ENCODE results near the gene PDIA6.
"Not testable (repeated sequence)": the region's sequence is repeated elsewhere in the genome, so short reads cannot be mapped to it uniquely, and the experiment has no call there.

The PDIA6 gene

DNA sequence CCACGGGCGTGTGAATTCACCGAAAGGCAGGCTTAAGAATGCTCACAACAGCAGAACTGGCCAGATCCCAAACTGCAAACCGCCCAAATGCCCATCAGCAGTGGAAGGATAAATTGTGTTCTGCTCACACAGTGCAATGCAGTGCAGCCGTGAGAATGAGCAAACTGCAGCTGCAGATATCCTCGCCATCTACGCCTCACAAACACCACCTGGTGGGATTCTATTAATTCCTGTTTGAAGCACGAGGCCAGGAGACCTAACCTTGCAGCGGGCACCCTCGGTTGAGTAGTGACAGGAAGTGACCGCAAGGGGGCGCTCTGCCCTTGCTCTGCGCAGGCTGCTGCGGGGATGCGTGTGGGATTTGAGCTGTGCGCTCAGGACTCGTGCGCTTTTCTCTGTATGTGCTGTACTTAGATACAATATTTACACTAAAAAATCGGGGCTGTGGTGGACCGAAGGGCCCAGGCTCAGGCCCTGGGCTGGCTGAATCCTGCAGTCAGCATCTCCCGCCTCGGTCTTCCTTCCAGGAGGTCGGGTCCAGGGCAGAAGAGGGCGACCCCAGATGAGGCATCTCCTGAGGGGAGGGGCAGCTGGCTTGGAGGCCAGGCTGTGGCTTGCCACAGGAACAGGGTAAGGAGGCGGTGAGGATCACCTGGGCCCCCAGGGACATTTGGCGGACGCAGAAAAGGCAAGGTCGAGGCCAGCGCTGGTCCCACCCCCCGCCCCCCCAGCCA, 19.8 kb upstream of the PDIA6 start:
- peak; percentile 92 for DNase-seq

- DNase-seq = no peak
Measured at GRCh38 chr2:10831400-10831985, 18.9 kb upstream of the PDIA6 start.

DNA sequence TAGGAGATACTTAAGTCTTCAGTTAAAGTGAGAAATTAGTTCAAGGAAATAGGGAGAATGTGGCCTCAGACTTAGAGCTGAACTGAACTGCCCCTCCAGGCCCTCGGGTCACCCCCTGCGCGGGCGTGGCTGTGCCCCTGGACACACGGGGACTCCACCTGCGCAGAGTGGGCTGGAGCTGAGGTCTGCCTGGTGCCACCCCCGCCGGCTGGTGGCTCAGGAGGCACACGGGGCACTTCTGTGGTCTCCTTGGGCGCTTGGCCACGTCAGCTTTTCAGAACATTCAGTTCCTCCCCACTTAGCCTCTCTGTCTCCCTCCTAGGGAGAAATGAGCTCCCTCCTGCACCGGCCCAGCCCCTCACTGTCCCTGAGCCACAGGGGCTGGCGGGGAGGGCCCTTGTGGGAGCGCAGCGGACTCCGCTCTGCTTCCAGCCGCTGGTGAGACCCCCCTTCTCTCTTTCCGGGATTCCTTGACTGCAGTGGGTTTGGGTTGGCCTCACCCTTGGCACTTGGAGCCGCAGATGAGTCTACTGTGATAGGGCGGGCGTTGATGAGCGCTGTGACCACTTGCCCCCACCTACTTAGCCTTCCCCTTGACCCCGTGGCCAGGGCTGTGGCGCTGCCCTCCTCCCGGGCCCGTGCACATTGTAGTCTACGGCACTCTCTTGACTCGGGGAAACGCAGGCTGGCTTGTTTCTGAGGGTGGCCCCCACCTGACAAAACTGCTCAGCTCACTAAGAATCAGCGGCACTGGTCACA, 18.2 kb upstream of the PDIA6 start:
- DNase-seq = peak; percentile 34

GRCh38 chr2:10830203-10830602, 17.6 kb upstream of the PDIA6 start:
- no peak for DNase-seq

- no peak for DNase-seq
Measured at GRCh38 chr2:10829299-10829698, 16.7 kb upstream of the PDIA6 start.

DNA sequence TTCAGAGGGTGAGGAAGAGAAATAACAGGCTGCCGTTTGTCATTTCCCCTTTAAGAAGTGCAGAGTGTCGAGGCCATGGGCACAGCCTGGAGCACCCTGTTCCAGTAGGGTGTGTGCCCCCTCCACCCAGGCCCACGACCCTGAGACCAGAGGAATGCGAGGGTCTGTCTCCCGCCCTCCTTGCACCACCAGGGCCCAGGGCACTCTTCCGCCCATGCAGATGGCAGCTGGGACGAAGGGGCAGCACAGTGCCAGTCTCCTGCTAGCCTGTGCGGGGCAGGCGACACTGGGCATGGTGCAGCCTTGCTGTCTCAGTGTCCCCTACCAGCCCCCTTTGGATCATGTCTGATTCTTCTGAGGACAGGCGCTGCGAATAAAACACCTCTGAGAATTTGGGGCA, 15.8 kb upstream of the PDIA6 start:
- DNase-seq = no peak

DNA sequence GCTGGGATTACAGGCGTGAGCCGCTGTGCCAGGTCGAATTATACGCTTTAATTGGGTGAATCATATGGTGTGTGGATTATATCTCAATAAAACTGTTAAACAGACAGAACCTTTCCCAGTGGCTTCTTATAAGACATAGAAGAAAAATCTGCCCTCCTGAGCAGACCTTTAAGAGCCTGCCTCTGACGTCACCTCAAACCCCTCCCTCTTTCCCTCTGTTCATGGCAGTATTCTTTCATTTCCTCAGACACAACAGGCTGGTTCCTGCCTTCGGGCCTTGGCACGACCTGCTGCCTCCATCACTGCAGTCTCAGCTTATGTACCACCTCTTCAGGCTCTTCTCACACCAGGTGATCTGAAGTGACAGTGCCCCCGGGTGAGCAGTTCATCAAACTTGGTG, 14.0 kb upstream of the PDIA6 start:
- DNase-seq = peak; percentile 39

DNA sequence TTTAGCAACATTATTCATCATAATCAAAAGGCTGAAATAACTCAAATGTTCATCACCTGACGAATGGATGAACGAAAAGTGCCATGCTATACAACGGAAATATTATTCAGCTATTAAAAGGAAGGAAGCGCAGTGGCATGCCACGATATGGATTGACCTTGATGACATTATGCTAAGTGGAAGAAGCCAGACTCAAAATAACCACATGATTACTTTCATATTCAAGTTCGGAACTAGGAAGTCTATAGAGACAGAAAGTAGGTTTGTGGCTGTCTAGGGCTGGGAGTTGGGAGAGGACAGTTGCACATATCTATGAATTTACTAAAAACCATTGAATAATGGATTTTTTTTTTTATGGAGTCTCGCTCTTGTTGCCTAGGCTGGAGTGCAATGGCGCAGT, 13.4 kb upstream of the PDIA6 start:
- DNase-seq = no peak

DNA sequence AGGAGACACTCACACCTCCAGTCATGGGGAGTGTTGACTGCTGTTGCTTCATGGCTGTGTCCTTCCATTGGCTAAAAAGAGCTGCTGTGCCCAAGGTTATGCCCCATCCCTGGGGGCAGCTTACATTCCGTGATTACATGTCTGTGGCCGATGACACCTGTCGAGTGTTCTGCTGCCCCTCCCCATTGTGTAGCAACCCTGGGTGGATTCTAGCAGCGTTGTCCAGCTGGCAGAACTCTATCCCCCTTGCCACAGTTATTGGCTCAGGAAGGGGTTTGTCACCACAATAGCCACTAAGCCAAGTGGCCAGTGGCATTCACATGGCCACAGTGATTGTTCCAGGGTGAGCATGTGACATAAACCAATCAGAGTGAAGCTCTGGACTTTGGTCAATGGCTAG, 11.6 kb upstream of the PDIA6 start:
- DNase-seq = no peak

GRCh38 chr2:10820978-10821695, 8.6 kb upstream of the PDIA6 start:
- peak; percentile 80 for DNase-seq

DNA sequence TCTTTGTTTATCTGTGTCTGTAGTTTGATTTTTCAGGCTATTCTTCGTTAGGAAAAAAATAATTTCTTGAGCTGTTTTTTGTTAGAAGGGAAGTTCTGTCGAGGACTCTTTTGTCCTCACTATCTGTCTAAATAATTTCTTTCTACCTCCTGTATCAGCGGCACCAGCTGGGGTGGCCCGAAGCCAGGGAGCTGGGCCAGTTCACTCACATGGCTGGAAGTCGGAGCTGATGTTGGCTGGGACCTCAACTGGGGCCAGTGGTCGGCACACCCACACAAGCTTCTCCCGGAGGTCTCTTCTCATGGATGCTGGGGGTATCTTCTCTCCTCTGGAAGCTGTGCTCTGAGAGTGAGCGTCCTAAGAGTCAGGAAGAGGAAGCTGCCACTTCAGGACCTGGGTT, 8.0 kb upstream of the PDIA6 start:
- no peak for DNase-seq

DNA sequence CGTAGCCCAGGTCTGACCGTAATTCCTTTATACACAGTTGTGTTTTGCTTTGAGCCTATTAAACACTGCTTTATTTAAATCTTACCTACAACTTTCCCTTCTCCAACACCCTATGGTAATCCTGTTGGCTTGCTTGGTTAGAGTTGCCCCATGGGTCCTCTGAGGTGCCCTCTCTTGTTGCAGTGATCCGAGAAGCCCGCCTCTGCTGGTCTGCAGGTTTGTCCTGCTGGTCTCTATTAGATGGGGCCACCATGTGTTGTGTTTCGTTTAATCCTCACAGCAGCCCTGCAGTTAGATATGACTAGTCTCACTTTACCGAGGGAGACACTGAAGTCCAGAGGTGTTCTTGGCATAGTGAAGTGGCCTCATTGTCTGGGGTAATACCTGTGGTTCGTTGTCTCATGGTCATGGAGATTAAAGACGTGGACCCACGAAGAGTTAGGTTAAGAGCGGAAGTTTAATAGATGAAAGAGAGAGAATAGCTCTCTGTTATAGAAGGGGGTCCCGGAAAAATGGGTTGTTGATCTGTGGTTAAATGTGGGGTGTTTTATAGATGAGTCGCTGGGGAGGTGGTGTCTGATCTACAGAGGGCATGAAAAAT, 7.2 kb upstream of the PDIA6 start:
- no peak for DNase-seq

DNA sequence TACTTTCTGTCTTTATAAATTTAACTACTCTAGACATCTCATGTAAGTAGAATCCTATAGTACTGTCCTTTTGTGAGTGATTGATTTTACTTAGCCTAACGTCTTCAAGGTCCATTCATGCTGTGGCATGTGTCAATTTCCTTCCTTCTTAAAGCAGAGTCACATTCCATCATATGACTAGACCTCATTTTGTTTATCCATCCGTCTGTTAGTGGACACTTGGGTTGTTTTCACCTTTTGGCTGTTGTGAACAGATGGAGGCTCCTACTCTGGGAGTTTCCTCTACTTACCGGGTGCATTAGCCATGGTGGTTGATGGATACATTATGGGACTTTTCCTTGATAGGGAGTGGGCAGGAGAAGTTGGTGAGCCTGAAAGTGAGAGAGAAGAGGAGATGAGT, 6.4 kb upstream of the PDIA6 start:
- DNase-seq = no peak

- DNase-seq = not testable (repeated sequence)
Measured at GRCh38 chr2:10818305-10818704, 5.7 kb upstream of the PDIA6 start.

- peak; percentile 23 for DNase-seq
Measured at GRCh38 chr2:10817413-10817812, 4.8 kb upstream of the PDIA6 start.

DNA sequence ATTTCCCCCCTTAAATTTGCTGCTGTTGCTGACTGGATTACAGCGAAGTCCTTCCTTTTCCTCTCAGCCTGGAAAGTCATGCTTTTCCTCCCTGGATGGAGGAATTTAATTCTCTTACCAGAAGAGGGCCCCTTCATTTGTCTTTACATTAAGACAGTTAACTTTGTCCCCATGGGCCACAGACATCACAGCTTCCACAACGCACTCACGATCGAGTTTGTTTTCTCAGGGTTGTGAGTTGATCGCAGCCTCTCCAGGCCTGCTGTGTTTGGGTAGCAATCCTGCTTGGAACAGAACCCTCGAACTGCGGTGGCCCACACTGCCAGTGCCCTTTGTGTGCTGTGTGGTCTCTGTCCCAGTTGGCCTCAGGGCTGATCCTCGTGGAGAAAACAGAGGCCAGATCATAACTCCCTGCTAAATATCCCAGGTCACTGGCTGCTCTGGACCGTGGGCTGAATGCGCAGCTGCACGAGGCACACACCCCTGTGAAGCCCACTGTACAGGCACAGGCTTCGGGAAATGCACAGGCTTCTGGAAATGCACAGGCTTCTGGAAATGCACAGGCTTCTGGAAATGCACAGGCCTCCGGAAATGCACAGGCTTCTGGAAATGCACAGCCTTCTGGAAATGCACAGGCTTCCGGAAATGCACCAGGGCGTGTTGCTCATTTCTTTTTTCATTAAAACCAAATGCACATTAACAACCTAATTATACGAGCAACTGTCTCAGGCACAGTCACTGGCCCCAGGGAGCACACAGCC, 2.2 kb upstream of the PDIA6 start:
- no peak for DNase-seq

DNA sequence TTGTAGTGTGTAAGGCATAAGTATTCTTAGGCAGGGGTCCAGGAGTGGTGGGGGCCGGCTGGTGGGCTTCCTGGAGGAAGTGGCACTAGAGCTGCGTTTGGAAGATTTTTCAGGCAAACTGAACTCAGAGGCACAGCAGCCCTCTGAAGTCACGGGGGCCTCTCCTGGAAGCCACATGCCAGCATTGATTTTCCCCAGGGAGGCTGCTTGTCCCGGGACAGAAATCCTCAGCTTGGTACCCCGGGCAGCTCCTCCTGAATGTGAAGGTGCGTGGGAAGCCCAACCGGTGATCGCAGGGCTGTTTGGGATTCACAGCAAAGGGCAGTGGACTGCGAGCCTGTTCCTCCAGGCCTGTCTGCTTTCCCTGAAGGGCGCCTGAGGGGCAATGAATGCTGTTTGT, 1.6 kb upstream of the PDIA6 start:
- no peak for DNase-seq

DNA sequence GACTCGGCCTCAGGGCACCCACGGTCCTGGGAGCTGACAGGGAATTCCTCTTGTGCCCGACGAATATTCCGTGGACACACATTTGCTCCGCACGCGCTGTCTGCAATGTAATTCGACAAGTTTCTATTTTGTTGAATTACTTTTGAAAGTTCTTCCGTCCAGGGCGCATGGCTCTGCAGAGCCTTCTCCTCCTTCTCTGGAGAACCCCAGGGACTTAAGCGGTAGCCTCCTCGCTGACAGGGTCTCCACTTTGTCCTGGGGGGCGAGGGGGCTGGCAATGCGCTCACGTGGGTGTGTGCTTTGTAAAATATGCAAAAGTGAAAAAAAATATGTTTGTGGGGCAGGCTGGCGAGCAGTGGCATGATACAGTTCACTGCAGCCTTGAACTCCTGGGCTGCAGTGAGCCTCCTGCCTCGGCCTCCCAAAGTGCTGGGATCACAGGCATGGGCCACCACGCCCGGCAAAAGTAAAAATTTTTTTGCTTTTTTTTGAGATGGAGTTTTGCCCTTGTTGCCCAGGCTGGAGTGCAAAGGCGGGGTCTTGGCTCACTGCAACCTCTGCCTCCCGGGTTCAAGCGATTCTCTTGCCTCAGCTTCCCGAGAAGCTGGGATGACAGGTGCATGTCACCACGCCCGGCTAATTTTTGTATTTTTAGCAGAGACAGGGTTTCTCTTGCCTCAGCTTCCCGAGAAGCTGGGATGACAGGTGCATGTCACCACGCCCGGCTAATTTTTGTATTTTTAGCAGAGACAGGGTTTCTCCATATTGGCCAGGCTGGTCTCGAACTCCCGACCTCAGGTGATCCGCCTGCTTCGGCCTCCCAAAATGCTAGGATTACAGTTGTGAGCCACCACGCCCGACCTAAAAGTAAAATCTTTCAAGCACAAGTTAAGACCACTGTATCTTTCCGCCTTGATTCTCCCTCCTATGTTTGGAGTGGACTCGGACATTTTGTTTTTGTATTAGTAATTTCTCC, 866 bp upstream of the PDIA6 start:
- DNase-seq = not testable (repeated sequence)

DNA sequence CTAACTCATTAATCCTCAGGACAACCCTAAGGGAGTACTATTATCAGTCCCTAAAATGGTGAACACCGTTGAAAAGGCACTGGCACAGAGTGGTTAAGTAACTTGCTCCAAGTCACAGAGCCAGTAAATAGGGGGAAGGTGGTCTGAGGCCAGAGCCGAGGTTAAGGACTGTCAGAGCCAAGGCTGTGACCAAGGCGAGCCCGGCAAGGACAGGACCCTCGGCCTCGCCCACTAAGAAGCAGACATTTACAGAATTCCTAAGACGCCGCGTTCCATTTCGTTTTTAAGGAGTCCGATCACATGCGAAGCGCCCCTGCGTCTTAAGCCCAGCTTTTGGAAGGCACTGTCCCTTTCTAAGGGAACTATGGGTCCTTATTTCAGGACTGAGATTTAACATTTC, 1.1 kb downstream of the PDIA6 start:
- no peak for DNase-seq

- DNase-seq = peak; percentile 50
Measured at GRCh38 chr2:10810202-10811161, 2.1 kb downstream of the PDIA6 start.
